Neutrophil (primary cell): ENCODE data around the gene MRPL34.
A peak's percentile ranks its signal among the peaks of the same experiment; 100 is the strongest.

Source experiments
- H3K27ac ChIP-seq: fragments of 200-600 bp; sonication (generic); 2 replicates; pipeline ENCODE4 v1.5.1; 2016; ENCODE audit warnings: mild to moderate bottlenecking, moderate library complexity
- H3K27me3 ChIP-seq: fragments of 200-600 bp; sonication (generic); 2 replicates; pipeline ENCODE4 v1.6.0; 2016; ENCODE audit warnings: mild to moderate bottlenecking
- H3K36me3 ChIP-seq: fragments of 200-600 bp; sonication (generic); 2 replicates; pipeline ENCODE4 v1.5.1; 2017
- H3K4me1 ChIP-seq, 2 experiments: fragments of 200-600 bp in 1 of 2; sonication (generic) in 1 of 2; 1 replicate in 1 of 2; 2 replicates in 1 of 2; pipeline versions ENCODE4 v1.5.1 to v1.6.1; 2013 to 2016; ENCODE audit warnings: low read depth in 1 of 2, low read length in 1 of 2, mild to moderate bottlenecking in 1 of 2, moderate library complexity in 1 of 2; ENCODE audit not compliant: control insufficient read depth in 1 of 2, insufficient read depth in 1 of 2
- H3K4me3 ChIP-seq, 2 experiments: fragments of 200-600 bp in 1 of 2; sonication (generic) in 1 of 2; 1 replicate in 1 of 2; 2 replicates in 1 of 2; pipeline ENCODE4 v1.5.1; 2013 to 2016; ENCODE audit warnings: low read depth in 1 of 2, low read length in 1 of 2, mild to moderate bottlenecking in 1 of 2, moderate library complexity in 1 of 2
- H3K9me3 ChIP-seq: fragments of 200-600 bp; sonication (generic); 2 replicates; pipeline ENCODE4 v1.5.1; 2016
- TF ChIP-seq, protein P1 (sequence below): fragments of 200-600 bp; sonication (generic); IDR thresholded peaks from 2 replicates; pipeline ENCODE4 v1.5.1; 2016; ENCODE audit warnings: antibody characterized with exemption

Gene MRPL34

DNA sequence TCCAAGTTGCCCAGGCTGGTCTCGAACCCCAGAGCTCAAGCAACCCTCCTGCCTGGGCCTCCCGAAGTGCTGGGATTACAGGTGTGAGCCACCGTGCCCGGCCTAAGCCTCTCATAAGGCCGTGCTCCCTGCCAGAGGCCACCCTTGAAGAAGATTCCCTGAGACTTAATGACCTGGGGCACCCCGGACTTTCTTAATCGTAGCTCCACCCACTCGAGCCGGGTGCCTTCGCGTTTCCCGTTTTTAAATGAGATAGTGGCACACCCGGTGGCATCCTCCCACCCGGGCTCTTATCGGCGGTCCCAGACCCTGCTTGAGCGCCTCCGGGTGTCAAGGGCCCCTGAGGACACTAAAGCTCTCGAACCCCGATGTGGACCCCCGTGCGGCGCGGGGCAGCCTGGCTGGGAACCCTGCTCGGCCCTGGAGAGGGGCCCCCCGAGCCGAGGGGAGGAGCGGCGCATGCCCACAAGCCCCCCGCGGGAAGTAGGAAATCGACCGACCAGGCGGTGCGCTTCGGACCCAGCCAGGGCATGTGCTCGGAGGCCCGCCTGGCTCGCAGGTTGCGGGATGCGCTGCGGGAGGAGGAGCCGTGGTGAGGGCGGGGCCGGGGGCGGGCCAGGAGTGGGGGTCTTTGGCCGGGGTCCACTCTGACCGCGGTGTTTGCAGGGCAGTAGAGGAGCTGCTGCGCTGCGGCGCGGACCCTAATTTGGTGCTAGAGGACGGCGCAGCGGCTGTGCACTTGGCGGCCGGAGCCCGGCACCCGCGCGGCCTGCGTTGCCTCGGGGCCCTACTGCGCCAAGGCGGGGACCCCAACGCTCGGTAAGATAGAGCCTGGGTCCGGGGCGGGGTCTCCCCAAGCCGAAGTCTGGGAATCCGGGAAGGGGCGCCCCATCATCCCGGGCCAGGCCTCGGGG, 24.0 kb upstream of the MRPL34 start, which contains the start of gene ANKLE1:
Gene ANKLE1 (plus strand): TSS at position 511 of the 914 bp plus-strand sequence. CDS start 20 bp downstream, at position 531.
- peaks cover 20 to 23% of the 10 kb centered on the region in 2 experiments for H3K4me1 ChIP-seq
- H3K36me3 ChIP-seq = peaks cover 19% of the 10 kb centered on the region
- no peaks in the 10 kb centered on the region for H3K9me3 ChIP-seq
- TF ChIP-seq, protein P1, sequence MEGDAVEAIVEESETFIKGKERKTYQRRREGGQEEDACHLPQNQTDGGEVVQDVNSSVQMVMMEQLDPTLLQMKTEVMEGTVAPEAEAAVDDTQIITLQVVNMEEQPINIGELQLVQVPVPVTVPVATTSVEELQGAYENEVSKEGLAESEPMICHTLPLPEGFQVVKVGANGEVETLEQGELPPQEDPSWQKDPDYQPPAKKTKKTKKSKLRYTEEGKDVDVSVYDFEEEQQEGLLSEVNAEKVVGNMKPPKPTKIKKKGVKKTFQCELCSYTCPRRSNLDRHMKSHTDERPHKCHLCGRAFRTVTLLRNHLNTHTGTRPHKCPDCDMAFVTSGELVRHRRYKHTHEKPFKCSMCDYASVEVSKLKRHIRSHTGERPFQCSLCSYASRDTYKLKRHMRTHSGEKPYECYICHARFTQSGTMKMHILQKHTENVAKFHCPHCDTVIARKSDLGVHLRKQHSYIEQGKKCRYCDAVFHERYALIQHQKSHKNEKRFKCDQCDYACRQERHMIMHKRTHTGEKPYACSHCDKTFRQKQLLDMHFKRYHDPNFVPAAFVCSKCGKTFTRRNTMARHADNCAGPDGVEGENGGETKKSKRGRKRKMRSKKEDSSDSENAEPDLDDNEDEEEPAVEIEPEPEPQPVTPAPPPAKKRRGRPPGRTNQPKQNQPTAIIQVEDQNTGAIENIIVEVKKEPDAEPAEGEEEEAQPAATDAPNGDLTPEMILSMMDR = no peak
- H3K27me3 ChIP-seq = no peaks in the 10 kb centered on the region
- peak within 1 kb of the TSS; percentile 64 to 72 for H3K4me3 ChIP-seq
- H3K27ac ChIP-seq = peak within 1 kb of the TSS; percentile 41

DNA sequence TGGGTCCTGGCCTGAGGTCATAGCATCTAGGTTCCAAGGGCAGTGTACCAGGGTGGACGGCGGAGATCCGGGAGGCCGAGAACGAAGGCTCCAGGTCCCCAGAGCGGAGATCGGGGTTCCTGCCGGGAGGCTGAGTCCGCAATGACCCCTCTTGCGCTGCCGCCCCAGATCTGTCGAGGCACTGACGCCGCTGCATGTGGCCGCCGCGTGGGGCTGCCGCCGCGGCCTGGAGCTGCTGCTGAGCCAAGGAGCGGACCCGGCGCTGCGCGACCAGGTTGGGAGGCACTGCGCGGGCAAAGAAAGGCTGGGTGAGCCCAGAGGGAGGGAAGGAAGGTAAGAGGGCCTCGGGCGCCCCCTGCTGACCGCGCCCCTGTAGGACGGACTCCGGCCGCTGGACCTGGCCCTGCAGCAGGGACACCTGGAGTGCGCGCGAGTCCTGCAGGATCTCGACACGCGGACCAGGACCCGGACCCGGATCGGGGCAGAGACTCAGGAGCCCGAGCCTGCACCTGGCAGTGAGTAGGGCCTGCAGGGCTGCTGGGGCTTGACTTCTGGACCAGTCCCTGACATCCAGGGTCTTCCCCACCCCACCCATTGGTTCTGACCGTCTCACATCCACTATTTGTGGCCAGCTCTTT, 23.1 kb upstream of the MRPL34 start:
- H3K4me1 ChIP-seq = peaks cover 20 to 23% of the 10 kb centered on the region in 2 experiments
- H3K27me3 ChIP-seq = no peaks in the 10 kb centered on the region
- H3K9me3 ChIP-seq = no peaks in the 10 kb centered on the region
- H3K36me3 ChIP-seq = peaks cover 10% of the 10 kb centered on the region
- TF ChIP-seq, protein P1 = peak; percentile 92
- H3K4me3 ChIP-seq = peak overlapping the region; percentile 64 to 72
- H3K27ac ChIP-seq = peak overlapping the region; percentile 18

DNA sequence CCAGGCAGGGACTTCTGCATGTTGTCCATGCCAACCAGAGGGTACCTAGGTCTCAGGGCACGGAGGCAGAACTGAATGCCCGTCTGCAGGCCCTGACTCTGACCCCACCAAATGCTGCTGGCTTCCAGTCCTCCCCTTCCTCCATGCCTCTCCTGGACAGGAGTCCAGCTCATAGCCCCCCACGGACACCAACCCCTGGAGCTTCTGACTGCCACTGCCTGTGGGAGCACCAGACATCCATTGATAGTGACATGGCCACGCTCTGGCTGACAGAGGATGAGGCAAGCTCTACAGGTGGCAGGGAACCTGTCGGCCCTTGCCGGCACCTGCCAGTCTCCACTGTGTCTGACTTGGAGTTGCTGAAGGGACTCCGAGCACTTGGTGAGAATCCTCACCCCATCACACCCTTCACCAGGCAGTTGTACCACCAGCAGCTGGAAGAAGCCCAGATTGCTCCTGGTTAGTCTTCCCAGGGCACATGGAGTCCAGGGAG, 22.1 kb upstream of the MRPL34 start:
- Histone ChIP-seq H3K9me3 (no peaks in the 10 kb centered on the region), H3K4me1 (peaks cover 20 to 22% of the 10 kb centered on the region in 2 experiments), H3K27me3 (no peaks in the 10 kb centered on the region), H3K4me3 (no peak overlapping the region), H3K36me3 (peaks cover 6% of the 10 kb centered on the region), H3K27ac (no peak overlapping the region)
- TF ChIP-seq, protein P1 = no peak

DNA sequence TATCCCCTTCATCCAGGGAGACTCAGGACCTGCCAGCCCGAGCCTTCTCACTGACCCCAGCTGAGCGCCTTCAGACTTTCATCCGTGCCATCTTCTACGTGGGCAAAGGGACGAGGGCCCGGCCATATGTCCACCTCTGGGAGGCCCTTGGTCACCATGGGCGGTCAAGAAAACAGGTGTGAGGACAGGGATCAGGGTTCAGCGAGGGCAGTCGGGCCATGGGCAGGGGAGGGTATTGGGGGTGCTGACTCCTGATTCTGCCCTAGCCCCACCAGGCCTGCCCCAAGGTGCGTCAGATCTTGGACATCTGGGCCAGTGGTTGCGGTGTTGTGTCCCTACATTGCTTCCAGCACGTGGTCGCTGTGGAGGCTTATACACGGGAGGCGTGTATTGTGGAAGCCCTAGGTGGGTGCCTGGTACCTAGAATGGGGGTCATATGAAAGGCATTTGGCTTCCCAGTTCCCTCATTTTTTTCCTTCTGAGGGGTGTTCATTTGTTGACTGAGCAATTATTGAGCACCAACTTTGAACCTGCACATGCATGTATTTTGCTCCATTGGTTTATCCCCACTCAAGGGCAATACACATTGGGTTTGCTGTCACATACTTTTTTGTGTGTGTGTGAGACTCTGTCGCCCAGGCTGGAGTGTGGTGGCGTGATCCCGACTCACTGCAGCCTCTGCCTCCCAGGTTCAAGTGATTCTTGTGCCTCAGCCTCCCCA, 20.1 kb upstream of the MRPL34 start:
- H3K9me3 ChIP-seq = no peaks in the 10 kb centered on the region
- H3K27ac ChIP-seq = no peak overlapping the region
- H3K27me3 ChIP-seq = no peaks in the 10 kb centered on the region
- H3K36me3 ChIP-seq = no peaks in the 10 kb centered on the region
- TF ChIP-seq, protein P1 = no peak
- peaks cover 28 to 32% of the 10 kb centered on the region in 2 experiments for H3K4me1 ChIP-seq
- H3K4me3 ChIP-seq = no peak overlapping the region

DNA sequence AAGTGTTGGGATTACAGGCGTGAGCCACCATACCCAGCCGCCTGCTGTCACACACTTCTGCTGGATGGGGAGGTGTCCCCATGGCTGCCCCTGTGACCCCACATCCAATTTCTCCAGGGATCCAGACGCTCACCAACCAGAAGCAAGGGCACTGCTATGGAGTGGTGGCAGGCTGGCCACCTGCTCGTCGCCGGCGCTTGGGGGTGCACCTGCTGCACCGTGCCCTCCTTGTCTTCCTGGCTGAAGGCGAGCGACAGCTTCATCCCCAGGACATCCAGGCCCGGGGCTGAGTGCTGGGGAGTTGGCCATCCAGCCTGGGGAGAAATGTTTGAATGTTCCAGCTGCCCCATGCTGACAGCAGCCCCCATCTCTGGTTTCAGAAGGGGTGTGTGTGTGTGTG, 19.4 kb upstream of the MRPL34 start:
- Histone ChIP-seq H3K36me3 (no peaks in the 10 kb centered on the region), H3K27ac (no peak overlapping the region), H3K4me3 (no peak overlapping the region), H3K9me3 (no peaks in the 10 kb centered on the region), H3K27me3 (no peaks in the 10 kb centered on the region), H3K4me1 (peaks cover 24 to 28% of the 10 kb centered on the region in 2 experiments)
- TF ChIP-seq, protein P1 = no peak
